Mucosa of rectum (tissue), 2 donors: Measurements from ENCODE around the gene DIRAS1.

Experiments used
- H3K27ac ChIP-seq, 2 donors: one replicate each; pipeline ENCODE4 v1.7.0; 2013; ENCODE audit warnings: inconsistent platforms in 2 of 2, low read depth in 2 of 2, low read length in 2 of 2
- H3K27me3 ChIP-seq, 2 donors: one replicate each; pipeline ENCODE4 v1.7.0; 2013; ENCODE audit warnings: low read length in 2 of 2; ENCODE audit not compliant: control insufficient read depth in 2 of 2, insufficient read depth in 2 of 2
- H3K36me3 ChIP-seq, 2 donors: one replicate each; pipeline ENCODE4 v1.7.0; 2013; ENCODE audit warnings: low read length in 2 of 2; ENCODE audit not compliant: control insufficient read depth in 2 of 2, insufficient read depth in 2 of 2
- H3K4me1 ChIP-seq, 2 donors: one replicate each; pipeline ENCODE4 v1.7.0; 2013; ENCODE audit warnings: low read length in 2 of 2, mild to moderate bottlenecking in 1 of 2; ENCODE audit not compliant: control insufficient read depth in 2 of 2, insufficient read depth in 2 of 2
- H3K4me3 ChIP-seq, 2 donors: one replicate each; pipeline ENCODE4 v1.7.0; 2013; ENCODE audit warnings: low read length in 2 of 2
- H3K9ac ChIP-seq, 2 donors: one replicate each; pipeline ENCODE4 v1.7.0; 2013; ENCODE audit warnings: low read length in 2 of 2, low read depth in 1 of 2, mild to moderate bottlenecking in 1 of 2
- H3K9me3 ChIP-seq, 2 donors: one replicate each; pipeline ENCODE4 v1.7.0; 2013; ENCODE audit warnings: low read length in 2 of 2; ENCODE audit not compliant: control insufficient read depth in 2 of 2
- donor health status: healthy.
- donor health status: Normal muscosa, but diverticular disease.

Gene DIRAS1

DNA sequence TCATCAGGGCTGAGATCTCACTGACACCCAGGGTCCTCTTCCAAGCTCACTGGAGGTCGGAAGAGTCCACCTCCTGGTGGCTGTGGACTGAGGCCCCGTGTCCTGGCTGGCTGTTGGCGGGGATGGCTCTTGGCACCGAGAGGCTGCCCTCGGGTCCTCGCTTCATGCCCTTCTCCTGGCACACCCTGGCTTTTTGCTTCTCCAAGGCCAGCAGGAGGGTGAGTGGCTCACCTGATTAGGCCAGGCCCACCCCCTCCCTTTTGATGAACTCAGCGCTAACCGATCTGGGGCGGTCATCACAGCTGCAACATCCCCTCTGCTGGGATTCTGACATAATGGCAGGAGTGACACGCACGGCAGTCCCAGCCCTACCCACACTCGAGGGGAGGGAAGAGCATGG is 14.2 kb upstream of the DIRAS1 start:
- H3K4me1 ChIP-seq, result peaks cover 8% of the 10 kb centered on the region in 2 donors
- H3K9me3 ChIP-seq, result no peaks in the 10 kb centered on the region
- no peak overlapping the region for H3K4me3 ChIP-seq
- no peak overlapping the region for H3K9ac ChIP-seq
- no peak overlapping the region for H3K27ac ChIP-seq
- peaks cover 14 to 18% of the 10 kb centered on the region in 2 donors for H3K36me3 ChIP-seq
- H3K27me3 ChIP-seq, result no peaks in the 10 kb centered on the region

DNA sequence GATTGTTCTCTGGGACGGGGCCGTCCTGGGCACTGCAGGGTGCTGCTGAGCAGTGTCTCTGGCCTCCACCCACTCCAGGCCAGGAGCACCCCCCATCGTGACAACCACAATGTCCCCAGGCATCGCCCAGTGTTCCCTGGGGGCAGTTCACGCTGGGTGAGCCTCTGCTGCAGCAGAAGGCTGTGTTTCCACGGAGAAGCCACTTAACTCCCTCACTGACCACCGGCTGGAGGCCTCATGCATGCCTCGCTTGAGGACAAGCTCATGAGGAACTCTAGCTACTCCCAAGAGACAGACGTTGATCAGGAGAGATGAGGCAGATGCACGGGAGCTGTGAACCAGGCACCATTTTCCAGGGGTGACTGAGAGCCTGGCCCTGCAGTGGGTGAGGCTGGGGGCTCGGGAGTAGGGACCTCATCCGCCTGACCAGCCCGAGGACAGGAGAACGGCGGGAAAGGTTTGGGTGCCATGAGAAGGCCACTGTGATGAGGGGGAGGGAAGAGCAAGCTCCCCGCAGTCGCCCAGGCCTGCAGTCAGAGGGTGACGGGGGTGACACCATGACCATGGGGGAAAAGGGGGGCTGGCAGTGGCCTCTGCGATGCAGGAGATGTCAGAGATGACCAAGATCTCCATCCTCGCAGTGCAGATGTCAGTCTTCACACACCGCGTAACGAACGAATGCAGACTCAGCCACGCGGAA is 13.6 kb upstream of the DIRAS1 start:
- Histone ChIP-seq H3K27me3 (no peaks in the 10 kb centered on the region), H3K36me3 (peaks cover 14 to 18% of the 10 kb centered on the region in 2 donors), H3K4me3 (no peak overlapping the region), H3K9me3 (no peaks in the 10 kb centered on the region), H3K4me1 (peaks cover 5 to 8% of the 10 kb centered on the region in 2 donors), H3K27ac (no peak overlapping the region), H3K9ac (no peak overlapping the region)

DNA sequence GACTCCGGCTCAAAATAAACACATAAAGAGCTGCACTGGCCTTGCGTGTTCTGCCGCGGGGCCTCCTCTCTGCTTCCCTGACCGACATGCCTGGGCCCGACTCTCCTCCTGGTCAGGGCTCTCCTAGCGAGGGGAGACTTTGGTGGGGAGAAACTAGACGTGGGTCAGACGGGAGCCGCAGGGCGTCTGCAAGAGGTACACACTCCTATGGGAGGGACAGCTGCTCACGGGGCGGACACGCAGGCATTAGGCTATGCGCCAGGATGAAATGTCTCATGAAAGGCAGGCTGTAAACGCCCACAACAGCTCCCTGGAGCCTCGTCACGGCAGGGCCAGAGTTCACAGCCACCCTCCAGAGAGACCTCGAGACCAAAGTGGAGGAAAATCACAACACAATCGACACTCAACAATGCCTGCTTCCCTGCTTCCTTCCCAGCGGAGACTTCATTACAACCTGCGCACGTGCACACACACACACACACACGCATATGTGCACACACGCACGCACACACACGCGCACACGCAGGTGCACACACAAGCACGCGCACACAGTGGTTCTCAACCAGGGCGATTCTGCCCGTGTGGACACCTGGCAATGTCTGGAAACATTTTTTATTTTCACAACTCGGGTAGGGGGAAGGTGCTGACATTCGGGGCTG is 12.9 kb upstream of the DIRAS1 start:
- Histone ChIP-seq H3K27me3 (no peaks in the 10 kb centered on the region), H3K9ac (no peak overlapping the region), H3K27ac (no peak overlapping the region), H3K9me3 (no peaks in the 10 kb centered on the region), H3K4me1 (peaks cover under 1 to 2% of the 10 kb centered on the region in 2 donors), H3K4me3 (no peak overlapping the region), H3K36me3 (peaks cover 14 to 18% of the 10 kb centered on the region in 2 donors)

DNA sequence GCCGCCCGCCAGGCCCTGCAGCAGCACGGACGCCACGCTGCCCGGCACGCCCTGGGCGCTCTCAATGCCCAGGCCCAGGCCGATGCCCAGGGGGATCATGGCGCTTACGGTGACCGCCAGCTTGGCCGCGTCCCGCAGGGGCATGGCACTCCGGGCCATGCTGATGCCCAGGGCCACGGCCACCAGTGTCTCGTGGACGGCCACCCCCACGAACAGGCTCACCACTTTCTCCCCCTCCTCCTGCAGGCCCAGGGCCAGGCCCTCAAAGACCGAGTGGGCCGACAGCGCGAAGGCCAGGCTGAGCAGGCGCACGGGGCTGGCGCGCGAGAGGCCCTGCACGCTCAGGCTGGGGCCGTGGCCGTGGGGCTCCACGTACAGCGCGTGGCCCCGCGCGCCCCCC is 11.7 kb upstream of the DIRAS1 start:
- Histone ChIP-seq H3K9me3 (no peaks in the 10 kb centered on the region), H3K27me3 (no peaks in the 10 kb centered on the region), H3K36me3 (peaks cover 14 to 18% of the 10 kb centered on the region in 2 donors), H3K4me1 (no peaks in the 10 kb centered on the region), H3K9ac (no peak overlapping the region), H3K4me3 (no peak overlapping the region), H3K27ac (no peak overlapping the region)

DNA sequence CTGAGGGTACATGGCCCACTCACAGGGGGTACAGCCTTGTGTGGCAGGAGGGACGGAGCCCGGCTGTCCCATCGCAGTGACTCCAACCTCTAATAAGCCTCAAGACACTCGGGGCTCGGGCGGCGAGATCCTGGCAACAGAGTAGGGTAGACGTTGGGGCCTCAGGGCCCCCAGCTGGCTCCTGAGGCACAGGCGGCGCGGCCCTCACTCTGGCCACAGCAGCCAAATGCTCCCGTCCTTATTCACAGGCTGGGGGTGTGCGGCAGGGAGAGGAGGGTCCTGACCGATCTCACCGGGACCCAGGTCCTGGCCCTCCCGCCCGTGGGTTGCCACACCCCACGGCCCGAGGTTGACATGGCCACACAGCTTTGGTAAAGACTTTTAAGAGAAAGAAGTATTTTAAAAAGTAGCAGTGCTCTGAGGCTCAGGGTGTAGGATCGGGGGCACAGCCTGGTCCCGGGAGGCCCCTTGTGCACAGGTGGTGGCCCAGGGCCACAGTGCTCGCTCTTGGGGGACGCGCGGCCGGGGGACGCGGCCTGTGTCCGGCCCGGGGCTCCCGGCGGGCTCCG is 11.1 kb upstream of the DIRAS1 start:
- Histone ChIP-seq H3K4me1 (no peaks in the 10 kb centered on the region), H3K36me3 (peaks cover 14 to 18% of the 10 kb centered on the region in 2 donors), H3K4me3 (no peak overlapping the region), H3K9me3 (no peaks in the 10 kb centered on the region), H3K27ac (no peak overlapping the region), H3K9ac (no peak overlapping the region), H3K27me3 (no peaks in the 10 kb centered on the region)

DNA sequence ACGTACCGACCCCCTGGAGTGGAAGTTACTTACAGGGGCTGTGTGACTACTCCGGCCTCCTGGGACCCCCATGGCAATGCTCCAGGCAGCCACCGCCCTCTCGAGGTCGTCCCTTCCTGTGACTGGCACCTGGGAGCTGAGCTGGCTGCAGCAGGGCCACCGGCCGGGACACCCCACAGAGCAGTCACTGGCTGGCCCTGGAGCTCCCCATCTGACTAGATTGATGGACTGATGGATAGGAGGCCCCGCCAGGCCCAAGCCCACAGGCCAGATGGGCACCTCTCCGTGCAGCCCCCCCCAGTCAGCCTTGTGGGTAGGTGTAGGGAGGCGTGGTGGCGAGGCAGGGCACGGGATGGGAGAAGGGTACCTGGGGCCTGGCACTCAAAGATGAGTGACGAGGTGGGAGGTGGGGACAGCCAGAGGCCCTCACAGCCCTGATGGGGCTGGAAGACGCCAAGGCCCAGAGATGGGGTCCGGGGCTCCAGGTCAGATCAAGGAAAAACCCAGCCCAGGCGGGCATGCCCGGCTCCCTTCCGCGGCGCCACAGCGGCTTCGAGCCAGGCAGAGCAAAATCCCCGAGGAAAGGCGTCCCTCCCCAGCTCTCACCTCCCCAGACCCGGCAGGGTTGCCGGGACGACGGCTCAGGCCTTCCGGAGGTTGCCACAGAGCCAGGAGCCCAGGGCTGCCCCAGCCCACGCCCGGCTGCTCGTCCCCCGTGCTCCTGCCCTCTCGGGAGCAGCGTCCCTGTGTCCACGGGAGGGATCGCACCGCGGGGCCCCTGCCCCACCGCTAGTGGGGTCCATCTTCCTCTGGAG is 10.2 kb upstream of the DIRAS1 start:
- H3K9ac ChIP-seq, result no peak overlapping the region
- H3K27ac ChIP-seq, result no peak overlapping the region
- H3K4me1 ChIP-seq, result no peaks in the 10 kb centered on the region
- no peak overlapping the region for H3K4me3 ChIP-seq
- H3K27me3 ChIP-seq, result peaks cover 0 to 3% of the 10 kb centered on the region in 2 donors
- H3K9me3 ChIP-seq, result no peaks in the 10 kb centered on the region
- H3K36me3 ChIP-seq, result peaks cover 8 to 12% of the 10 kb centered on the region in 2 donors

DNA sequence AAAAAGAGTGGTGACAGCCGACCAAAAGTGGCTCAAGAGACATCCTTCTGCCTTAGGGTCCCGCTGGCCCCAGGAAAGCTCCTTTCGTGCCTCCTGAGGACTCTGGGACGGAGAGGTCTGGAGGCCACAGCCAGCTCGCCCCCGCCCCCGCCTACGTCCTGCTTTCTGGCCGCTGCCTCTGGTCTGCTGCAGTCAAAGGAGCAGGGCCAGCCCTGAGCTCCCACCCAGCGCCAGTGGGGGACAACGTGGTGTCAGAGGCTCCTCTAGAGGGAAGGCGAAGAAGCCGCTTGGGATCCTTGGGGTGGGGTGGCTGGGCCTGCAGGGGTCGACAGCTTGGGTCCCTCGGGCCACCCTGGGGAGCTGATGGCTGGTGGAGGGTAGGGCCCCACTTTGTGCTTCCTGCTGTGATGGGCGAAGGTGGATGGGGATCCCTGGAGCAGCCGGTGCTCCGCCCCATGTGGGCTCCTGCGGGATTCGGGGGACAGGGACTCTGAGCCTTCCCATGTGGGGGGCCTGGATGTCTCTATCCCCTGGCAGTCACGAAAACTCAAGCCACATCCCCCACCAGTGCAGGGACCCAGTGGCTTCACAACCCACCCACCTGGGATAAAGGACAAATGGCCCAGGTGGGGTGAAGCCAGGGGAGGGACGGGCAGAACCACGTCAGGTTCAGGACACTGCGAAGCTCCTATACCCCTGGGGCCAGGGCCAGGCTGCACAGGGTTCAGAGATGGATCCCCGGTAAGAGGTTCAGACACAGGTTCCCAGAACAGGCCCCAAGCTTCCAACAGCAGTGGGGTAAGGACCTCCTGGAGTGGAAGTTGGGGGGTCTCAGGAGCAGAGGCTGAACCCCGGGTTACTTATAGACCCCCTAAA is 9.0 kb upstream of the DIRAS1 start:
- H3K4me1 ChIP-seq, result no peaks in the 10 kb centered on the region
- no peak overlapping the region for H3K27ac ChIP-seq
- no peak overlapping the region for H3K4me3 ChIP-seq
- no peaks in the 10 kb centered on the region for H3K9me3 ChIP-seq
- H3K36me3 ChIP-seq, result peaks cover 3 to 7% of the 10 kb centered on the region in 2 donors
- H3K9ac ChIP-seq, result no peak overlapping the region
- H3K27me3 ChIP-seq, result peaks cover 0 to 6% of the 10 kb centered on the region in 2 donors

DNA sequence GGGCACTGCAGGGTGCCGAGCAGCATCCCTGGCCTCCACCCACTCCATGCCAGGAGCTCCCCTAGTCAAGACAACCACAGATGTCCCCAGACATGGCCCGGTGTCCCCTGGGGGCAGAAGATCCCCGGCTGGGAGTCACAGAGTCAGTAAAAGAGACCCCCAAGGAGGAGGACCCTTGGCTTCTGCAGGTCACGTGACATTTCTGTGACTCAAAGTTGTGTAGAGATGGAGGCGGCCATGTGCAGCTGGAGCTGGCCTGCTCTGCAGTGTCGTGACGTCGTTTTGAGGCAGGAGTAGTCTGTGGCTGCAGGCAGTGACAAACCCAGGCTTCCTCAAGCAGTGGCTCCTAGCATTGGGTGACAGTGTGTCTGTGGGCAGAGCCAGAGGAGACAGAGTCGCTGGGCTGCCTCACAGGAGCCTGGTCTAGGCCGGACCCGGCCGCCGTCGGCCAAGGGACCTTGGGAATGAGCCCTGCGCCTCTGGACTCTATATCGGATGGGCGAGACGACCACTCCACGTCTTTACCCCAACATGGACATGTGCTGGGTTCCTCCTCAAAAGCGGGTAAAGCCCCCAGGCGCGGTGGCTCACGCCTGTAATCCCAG is 7.7 kb upstream of the DIRAS1 start:
- Histone ChIP-seq H3K27me3 (peaks cover 0 to 6% of the 10 kb centered on the region in 2 donors), H3K9ac (no peak overlapping the region), H3K27ac (no peak overlapping the region), H3K9me3 (no peaks in the 10 kb centered on the region), H3K36me3 (no peaks in the 10 kb centered on the region), H3K4me3 (no peak overlapping the region), H3K4me1 (no peaks in the 10 kb centered on the region)

DNA sequence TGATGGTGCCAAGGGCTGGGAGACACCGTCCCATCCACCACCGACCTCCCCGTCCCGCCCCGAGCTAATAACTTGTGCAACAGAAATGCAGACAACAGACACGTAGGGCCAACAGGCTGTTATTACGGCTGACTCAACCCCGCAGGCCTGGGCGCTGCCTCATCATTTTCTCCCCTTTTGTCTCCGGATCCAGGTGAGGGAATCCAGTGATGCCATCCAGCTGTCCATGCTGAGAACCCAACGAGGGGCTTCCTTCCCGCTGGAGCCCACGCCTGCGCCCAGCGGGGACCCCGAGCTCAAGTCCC is 6.4 kb upstream of the DIRAS1 start:
- H3K27me3 ChIP-seq, result peaks cover 4 to 7% of the 10 kb centered on the region in 2 donors
- no peak overlapping the region for H3K4me3 ChIP-seq
- H3K9ac ChIP-seq, result no peak overlapping the region

More for the DNA sequence above, 6.4 kb upstream of the DIRAS1 start:
- no peak overlapping the region for H3K27ac ChIP-seq
- no peaks in the 10 kb centered on the region for H3K36me3 ChIP-seq
- peaks cover 2 to 5% of the 10 kb centered on the region in 2 donors for H3K4me1 ChIP-seq
- H3K9me3 ChIP-seq, result no peaks in the 10 kb centered on the region
